Measurements from ENCODE around the gene SHROOM4. TPM values are rescaled to one million over a fixed set of nuclear protein-coding genes. Genes with fewer than 3 reads are reported as not detected.

The SHROOM4 gene
- total RNA-seq, 1 donor from 2014 or later, result 6.1 TPM

DNA sequence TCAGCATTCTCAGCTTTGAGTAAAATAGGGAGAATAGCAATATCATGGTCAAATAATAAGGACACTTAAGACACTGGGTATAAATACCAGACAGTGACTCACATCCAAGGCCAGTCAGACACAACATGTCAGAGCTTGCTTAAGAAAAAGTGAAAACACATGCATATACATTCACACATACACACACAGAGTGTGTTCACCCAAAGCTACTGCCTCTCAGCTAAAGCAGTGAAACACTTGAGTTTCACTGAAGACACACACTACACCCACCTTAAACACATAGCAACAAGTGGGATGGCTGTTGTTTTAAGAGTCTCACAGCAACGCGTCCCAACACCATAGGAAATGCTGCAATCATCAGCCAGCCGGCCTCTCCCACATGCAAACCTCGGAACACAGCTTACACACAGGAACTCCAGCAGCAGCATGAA, 14.4 kb downstream of the SHROOM4 start:
- no peak overlapping the region for H3K4me3 ChIP-seq (ENCODE audit: low read depth, low read length)
- no peaks in the 10 kb centered on the region for H3K36me3 ChIP-seq (ENCODE audit: control insufficient read depth, insufficient read depth, low read length)
- peak; percentile 52 for DNase-seq (ENCODE audit: low read depth)
- TF ChIP-seq, protein P1, sequence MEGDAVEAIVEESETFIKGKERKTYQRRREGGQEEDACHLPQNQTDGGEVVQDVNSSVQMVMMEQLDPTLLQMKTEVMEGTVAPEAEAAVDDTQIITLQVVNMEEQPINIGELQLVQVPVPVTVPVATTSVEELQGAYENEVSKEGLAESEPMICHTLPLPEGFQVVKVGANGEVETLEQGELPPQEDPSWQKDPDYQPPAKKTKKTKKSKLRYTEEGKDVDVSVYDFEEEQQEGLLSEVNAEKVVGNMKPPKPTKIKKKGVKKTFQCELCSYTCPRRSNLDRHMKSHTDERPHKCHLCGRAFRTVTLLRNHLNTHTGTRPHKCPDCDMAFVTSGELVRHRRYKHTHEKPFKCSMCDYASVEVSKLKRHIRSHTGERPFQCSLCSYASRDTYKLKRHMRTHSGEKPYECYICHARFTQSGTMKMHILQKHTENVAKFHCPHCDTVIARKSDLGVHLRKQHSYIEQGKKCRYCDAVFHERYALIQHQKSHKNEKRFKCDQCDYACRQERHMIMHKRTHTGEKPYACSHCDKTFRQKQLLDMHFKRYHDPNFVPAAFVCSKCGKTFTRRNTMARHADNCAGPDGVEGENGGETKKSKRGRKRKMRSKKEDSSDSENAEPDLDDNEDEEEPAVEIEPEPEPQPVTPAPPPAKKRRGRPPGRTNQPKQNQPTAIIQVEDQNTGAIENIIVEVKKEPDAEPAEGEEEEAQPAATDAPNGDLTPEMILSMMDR (IDR thresholded peaks at IDR 0.05; ENCODE audit: insufficient read depth, low read length, poor library complexity, severe bottlenecking), result no peak
- no peaks in the 10 kb centered on the region for H3K27me3 ChIP-seq (ENCODE audit: control insufficient read depth, insufficient read depth, low read length)

DNA sequence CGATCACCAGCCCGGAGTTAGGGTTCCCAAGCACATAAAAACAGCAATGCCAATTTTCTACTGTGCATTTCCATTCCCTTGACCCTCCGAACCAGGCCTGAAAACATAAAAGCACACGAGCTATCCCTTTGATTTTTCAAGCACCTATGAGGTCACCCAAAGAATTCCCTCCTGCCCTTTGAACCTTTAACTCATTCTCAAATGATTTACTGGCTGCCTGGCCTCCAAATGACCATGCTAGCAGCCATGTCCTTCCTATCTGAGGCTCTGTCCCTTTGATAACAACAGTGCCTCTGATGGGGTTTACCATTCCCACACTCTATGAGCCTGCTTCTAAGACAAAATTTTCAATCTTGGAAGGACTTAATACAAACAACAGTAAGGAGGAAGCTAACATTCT, 15.2 kb downstream of the SHROOM4 start:
- no peak for DNase-seq (ENCODE audit: low read depth)
- Histone ChIP-seq H3K4me3 (ENCODE audit: low read depth, low read length) (no peak overlapping the region), H3K27me3 (ENCODE audit: control insufficient read depth, insufficient read depth, low read length) (no peaks in the 10 kb centered on the region), H3K36me3 (ENCODE audit: control insufficient read depth, insufficient read depth, low read length) (no peaks in the 10 kb centered on the region)
- TF ChIP-seq, protein P1 (IDR thresholded peaks at IDR 0.05; ENCODE audit: insufficient read depth, low read length, poor library complexity, severe bottlenecking), result no peak

DNA sequence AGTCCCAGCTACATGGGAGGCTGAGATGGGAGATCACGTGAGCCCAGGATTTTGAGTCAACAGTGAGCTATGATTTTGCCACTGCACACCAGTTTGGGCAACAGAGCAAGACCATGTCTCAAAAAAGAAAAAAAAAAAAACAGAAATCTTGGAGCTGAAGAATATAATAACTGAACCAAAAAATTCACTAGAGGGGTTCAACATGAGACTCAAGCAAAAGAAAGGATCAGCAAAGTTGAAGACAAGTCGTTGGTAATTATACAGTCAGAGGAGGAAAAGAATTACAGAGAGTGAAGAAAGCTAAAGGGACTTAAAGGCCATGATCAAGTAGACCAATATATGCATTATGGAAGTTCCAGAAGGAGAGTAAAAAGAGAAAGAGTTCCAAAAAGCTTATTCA, 26.9 kb downstream of the SHROOM4 start:
- Histone ChIP-seq H3K4me3 (ENCODE audit: low read depth, low read length) (no peak overlapping the region), H3K36me3 (ENCODE audit: control insufficient read depth, insufficient read depth, low read length) (no peaks in the 10 kb centered on the region), H3K27me3 (ENCODE audit: control insufficient read depth, insufficient read depth, low read length) (no peaks in the 10 kb centered on the region)
- DNase-seq (ENCODE audit: low read depth), result no peak
- TF ChIP-seq, protein P1 (IDR thresholded peaks at IDR 0.05; ENCODE audit: insufficient read depth, low read length, poor library complexity, severe bottlenecking), result no peak

DNA sequence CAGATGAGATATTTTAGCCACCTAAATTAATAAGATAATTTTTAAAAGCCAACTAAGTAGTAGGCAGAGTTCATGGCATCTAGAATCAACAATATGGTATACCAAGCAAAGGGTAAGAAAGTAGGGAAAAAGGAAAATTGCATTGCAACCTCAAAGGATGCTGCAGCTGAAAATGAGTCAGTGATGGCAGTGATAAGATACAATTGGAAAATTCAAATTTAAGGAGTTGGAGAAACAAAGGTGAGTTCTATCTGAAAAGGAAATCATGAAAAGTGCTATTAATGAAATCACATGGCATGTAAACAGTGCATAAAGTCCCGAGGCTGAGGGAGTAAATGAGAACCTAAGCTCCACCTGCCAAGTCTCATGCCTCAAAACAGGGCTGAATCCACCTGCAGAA, 33.9 kb downstream of the SHROOM4 start:
- no peaks in the 10 kb centered on the region for H3K27me3 ChIP-seq (ENCODE audit: control insufficient read depth, insufficient read depth, low read length)
- TF ChIP-seq, protein P1 (IDR thresholded peaks at IDR 0.05; ENCODE audit: insufficient read depth, low read length, poor library complexity, severe bottlenecking), result no peak
- H3K36me3 ChIP-seq (ENCODE audit: control insufficient read depth, insufficient read depth, low read length), result no peaks in the 10 kb centered on the region
- DNase-seq (ENCODE audit: low read depth), result no peak
- no peak overlapping the region for H3K4me3 ChIP-seq (ENCODE audit: low read depth, low read length)

DNA sequence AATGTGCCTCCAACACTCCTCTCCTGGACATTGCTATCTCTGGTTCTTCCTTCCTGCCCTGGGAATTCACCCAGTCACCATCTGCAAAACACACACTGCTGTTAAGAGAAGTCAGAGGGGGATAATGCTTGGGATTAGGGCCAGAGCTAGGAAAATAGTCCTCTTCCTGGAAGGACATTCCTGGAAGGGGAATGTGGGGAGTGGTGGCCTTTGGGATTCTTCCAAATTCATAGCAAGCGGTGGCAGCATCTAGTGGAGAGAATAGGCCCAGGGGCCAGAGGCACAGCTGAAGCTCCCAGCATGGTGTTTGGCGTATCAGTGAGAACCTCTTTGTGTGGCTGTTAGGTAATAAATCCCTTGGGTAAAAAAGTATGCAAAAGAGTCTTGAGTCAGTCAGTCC, 34.3 kb downstream of the SHROOM4 start:
- Histone ChIP-seq H3K27me3 (ENCODE audit: control insufficient read depth, insufficient read depth, low read length) (no peaks in the 10 kb centered on the region), H3K4me3 (ENCODE audit: low read depth, low read length) (no peak overlapping the region), H3K36me3 (ENCODE audit: control insufficient read depth, insufficient read depth, low read length) (no peaks in the 10 kb centered on the region)
- TF ChIP-seq, protein P1 (IDR thresholded peaks at IDR 0.05; ENCODE audit: insufficient read depth, low read length, poor library complexity, severe bottlenecking), result no peak
- no peak for DNase-seq (ENCODE audit: low read depth)

DNA sequence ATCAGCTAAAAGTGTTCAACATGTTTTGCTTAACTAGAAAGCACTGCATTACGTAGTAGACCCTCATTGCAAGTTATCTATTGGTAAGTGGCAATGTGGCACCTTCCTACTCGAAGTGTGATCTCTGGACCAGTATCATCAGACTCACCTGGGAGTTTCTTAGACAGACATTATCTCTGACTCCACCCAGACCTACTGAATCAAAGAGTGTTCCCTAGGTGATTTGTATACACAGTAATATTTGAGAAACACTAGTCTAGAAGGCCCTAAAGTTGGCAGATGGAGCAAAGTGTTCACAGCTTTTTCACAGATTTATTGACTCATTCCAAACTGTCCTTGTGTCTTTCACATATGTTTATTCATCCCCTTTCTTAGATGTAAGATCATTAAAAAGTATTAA, 35.7 kb downstream of the SHROOM4 start:
- Histone ChIP-seq H3K27me3 (ENCODE audit: control insufficient read depth, insufficient read depth, low read length) (no peaks in the 10 kb centered on the region), H3K4me3 (ENCODE audit: low read depth, low read length) (no peak overlapping the region), H3K36me3 (ENCODE audit: control insufficient read depth, insufficient read depth, low read length) (no peaks in the 10 kb centered on the region)
- DNase-seq (ENCODE audit: low read depth), result no peak
- TF ChIP-seq, protein P1 (IDR thresholded peaks at IDR 0.05; ENCODE audit: insufficient read depth, low read length, poor library complexity, severe bottlenecking), result no peak

Data from kidney epithelial cell (primary cell).